T-helper 1 cell treated with Interleukin-12 subunit alpha and Interleukin-12 subunit beta and Interleukin-4 antibody, amounts not matched to agents 30 ng/mL and 1 ng/mL, for 36 hours (primary cell): Measurements from ENCODE around the gene AP1M1. TPM values are rescaled to one million over a fixed set of nuclear protein-coding genes. Genes with fewer than 3 reads are reported as not detected.

ENCODE experiments used
- intact Hi-C: fragments of 100-400 bp; cut with micrococcal nuclease; formaldehyde crosslinking; loops from one replicate; pipeline ENCODE4 v1.15.1; 2024
- total RNA-seq: library from RNA; stranded (reverse); gene quantifications from 2 replicates; pipeline ENCODE4 v1.2.3, GENCODE V29; 2022

Gene AP1M1
- total RNA-seq, 1 donor from 2014 or later = 142 TPM

GRCh38 chr19:16260160-16260811 is 62.6 kb downstream of the AP1M1 start:
- intact Hi-C loops = no loop called here

- intact Hi-C loops = no loop called here
These were observed 63.1 kb downstream of the AP1M1 start for GRCh38 chr19:16260812-16261161.

GRCh38 chr19:16261584-16262368 is 64.1 kb downstream of the AP1M1 start:
- intact Hi-C loops = no loop called here

GRCh38 chr19:16262618-16263017 is 64.9 kb downstream of the AP1M1 start:
- intact Hi-C loops = no loop called here

- intact Hi-C loops = no loop called here
These were observed 65.5 kb downstream of the AP1M1 start for GRCh38 chr19:16263141-16263761.

GRCh38 chr19:16265205-16265604 is 67.5 kb downstream of the AP1M1 start:
- intact Hi-C loops = no loop called here

GRCh38 chr19:16265890-16266585 is 68.3 kb downstream of the AP1M1 start:
- intact Hi-C loops = no loop called here

GRCh38 chr19:16266586-16266942 is 68.9 kb downstream of the AP1M1 start:
- intact Hi-C loops = no loop called here

- intact Hi-C loops = no loop called here
These were observed 71.1 kb downstream of the AP1M1 start for GRCh38 chr19:16268676-16269319.

GRCh38 chr19:16272945-16273344 is 75.2 kb downstream of the AP1M1 start:
- intact Hi-C loops = no loop called here

GRCh38 chr19:16274447-16274846 is 76.7 kb downstream of the AP1M1 start:
- intact Hi-C loops = no loop called here

GRCh38 chr19:16280306-16280705 is 82.6 kb downstream of the AP1M1 start:
- intact Hi-C loops = no loop called here

GRCh38 chr19:16281743-16282142 is 84.0 kb downstream of the AP1M1 start:
- intact Hi-C loops = no loop called here

- intact Hi-C loops = no loop called here
These were observed 85.7 kb downstream of the AP1M1 start for GRCh38 chr19:16283210-16284061.

- intact Hi-C loops = no loop called here
These were observed 86.8 kb downstream of the AP1M1 start for GRCh38 chr19:16284505-16284904.

- intact Hi-C loops = loop anchor here (5.0 kb wide), 1 partner anchor 37 kb away; the partner anchor contains the start of gene KLF2
These were observed 87.4 kb downstream of the AP1M1 start for GRCh38 chr19:16285079-16285478.

GRCh38 chr19:16285769-16286498 is 88.2 kb downstream of the AP1M1 start:
- intact Hi-C loops = loop anchor here (5.0 kb wide), 1 partner anchor 36 kb away; the partner anchor contains the start of gene KLF2

- intact Hi-C loops = loop anchor here (5.0 kb wide), 1 partner anchor 34 kb away; the partner anchor contains the start of gene KLF2
These were observed 90.8 kb downstream of the AP1M1 start for GRCh38 chr19:16288544-16288943.

- intact Hi-C loops = loop anchor here (5.0 kb wide), 1 partner anchor 33 kb away; the partner anchor contains the start of gene KLF2
These were observed 91.9 kb downstream of the AP1M1 start for GRCh38 chr19:16289594-16289993.

GRCh38 chr19:16290692-16291091 is 93.0 kb downstream of the AP1M1 start:
- intact Hi-C loops = no loop called here
